ENCODE results near the gene IQGAP3.

Gene IQGAP3

GRCh38 chr1:156482276-156482675, 90.1 kb downstream of the IQGAP3 start:
- no peak for TF ChIP-seq EP300 (IDR thresholded peaks at IDR 0.05; ENCODE audit: borderline replicate concordance)
- no peak for TF ChIP-seq YY1 (IDR thresholded peaks at IDR 0.05; ENCODE audit: low read depth)
- no peak for TF ChIP-seq CEBPB (IDR thresholded peaks at IDR 0.05)
- TF ChIP-seq RAD21 (IDR thresholded peaks at IDR 0.05; ENCODE audit: low read depth) = no peak
- TF ChIP-seq, protein P1, sequence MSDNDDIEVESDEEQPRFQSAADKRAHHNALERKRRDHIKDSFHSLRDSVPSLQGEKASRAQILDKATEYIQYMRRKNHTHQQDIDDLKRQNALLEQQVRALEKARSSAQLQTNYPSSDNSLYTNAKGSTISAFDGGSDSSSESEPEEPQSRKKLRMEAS (IDR thresholded peaks at IDR 0.05) = no peak
- no peak for TF ChIP-seq TCF12 (IDR thresholded peaks at IDR 0.05; ENCODE audit: low read depth)
- TF ChIP-seq CREB1 (IDR thresholded peaks at IDR 0.05; ENCODE audit: low read depth) = no peak
- no peak for TF ChIP-seq TEAD4 (IDR thresholded peaks at IDR 0.05)
- no peak for TF ChIP-seq TAF1 (IDR thresholded peaks at IDR 0.05; ENCODE audit: low read depth)
- TF ChIP-seq, protein P2, sequence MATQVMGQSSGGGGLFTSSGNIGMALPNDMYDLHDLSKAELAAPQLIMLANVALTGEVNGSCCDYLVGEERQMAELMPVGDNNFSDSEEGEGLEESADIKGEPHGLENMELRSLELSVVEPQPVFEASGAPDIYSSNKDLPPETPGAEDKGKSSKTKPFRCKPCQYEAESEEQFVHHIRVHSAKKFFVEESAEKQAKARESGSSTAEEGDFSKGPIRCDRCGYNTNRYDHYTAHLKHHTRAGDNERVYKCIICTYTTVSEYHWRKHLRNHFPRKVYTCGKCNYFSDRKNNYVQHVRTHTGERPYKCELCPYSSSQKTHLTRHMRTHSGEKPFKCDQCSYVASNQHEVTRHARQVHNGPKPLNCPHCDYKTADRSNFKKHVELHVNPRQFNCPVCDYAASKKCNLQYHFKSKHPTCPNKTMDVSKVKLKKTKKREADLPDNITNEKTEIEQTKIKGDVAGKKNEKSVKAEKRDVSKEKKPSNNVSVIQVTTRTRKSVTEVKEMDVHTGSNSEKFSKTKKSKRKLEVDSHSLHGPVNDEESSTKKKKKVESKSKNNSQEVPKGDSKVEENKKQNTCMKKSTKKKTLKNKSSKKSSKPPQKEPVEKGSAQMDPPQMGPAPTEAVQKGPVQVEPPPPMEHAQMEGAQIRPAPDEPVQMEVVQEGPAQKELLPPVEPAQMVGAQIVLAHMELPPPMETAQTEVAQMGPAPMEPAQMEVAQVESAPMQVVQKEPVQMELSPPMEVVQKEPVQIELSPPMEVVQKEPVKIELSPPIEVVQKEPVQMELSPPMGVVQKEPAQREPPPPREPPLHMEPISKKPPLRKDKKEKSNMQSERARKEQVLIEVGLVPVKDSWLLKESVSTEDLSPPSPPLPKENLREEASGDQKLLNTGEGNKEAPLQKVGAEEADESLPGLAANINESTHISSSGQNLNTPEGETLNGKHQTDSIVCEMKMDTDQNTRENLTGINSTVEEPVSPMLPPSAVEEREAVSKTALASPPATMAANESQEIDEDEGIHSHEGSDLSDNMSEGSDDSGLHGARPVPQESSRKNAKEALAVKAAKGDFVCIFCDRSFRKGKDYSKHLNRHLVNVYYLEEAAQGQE (IDR thresholded peaks at IDR 0.05; ENCODE audit: low read depth) = no peak
- TF ChIP-seq EGR1 (IDR thresholded peaks at IDR 0.05) = no peak
- no peak for TF ChIP-seq USF1 (IDR thresholded peaks at IDR 0.05)
- no peak for TF ChIP-seq FOXM1 (IDR thresholded peaks at IDR 0.05; ENCODE audit: borderline replicate concordance, low read depth)
- TF ChIP-seq NFIC (IDR thresholded peaks at IDR 0.05) = no peak

- no peak for TF ChIP-seq EP300 (IDR thresholded peaks at IDR 0.05; ENCODE audit: borderline replicate concordance)
- TF ChIP-seq, protein P1 (IDR thresholded peaks at IDR 0.05) = no peak
- no peak for TF ChIP-seq TAF1 (IDR thresholded peaks at IDR 0.05; ENCODE audit: low read depth)
- TF ChIP-seq RAD21 (IDR thresholded peaks at IDR 0.05; ENCODE audit: low read depth) = no peak
- TF ChIP-seq TEAD4 (IDR thresholded peaks at IDR 0.05) = no peak
- no peak for TF ChIP-seq ZBTB7A (IDR thresholded peaks at IDR 0.05; ENCODE audit: low read depth)
- no peak for TF ChIP-seq TCF12 (IDR thresholded peaks at IDR 0.05; ENCODE audit: low read depth)
- no peak for TF ChIP-seq CEBPB (IDR thresholded peaks at IDR 0.05)
- TF ChIP-seq YY1 (IDR thresholded peaks at IDR 0.05; ENCODE audit: low read depth) = no peak
- no peak for TF ChIP-seq NFIC (IDR thresholded peaks at IDR 0.05)
- TF ChIP-seq EGR1 (IDR thresholded peaks at IDR 0.05) = no peak
- TF ChIP-seq FOXM1 (IDR thresholded peaks at IDR 0.05; ENCODE audit: borderline replicate concordance, low read depth) = no peak
Observed at GRCh38 chr1:156481527-156481926, 90.8 kb downstream of the IQGAP3 start.

DNA sequence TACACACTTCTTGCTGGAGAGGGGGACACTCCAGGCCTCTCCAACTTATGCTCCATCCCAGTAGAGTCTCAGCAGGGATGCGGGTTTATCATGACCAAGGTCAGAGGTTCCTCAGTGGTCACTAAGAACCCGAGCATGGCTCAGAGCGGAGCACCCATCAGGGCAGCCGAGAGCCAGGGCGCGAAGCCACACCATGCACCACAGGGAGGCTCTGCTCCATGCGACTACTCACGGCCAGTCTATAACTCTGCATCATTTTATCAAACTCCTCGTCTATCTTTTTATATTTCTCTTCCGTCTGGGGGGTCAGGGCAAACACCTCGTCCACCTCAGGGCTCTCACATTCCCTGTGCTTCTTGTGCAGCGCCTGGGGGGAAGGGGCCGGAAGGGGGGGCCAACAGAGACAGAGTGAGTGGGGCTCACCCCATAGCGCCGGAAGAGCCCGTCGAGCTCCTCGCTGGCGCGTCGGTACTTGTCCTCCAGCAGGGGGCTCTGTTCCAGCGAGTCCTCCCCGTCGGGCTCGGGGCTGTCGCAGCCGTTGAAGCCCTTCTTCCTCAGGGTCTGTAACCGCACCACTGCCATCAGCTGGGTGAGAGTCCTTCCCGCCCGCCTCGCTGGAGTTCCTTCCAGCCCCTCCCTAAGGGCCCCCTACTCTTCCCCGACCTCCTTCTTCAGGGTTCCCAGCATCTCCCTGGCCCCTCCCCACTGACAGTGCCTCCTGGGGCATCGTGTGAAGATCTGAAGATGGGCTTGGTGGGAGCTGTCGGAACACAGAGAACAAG, 91.8 kb downstream of the IQGAP3 start:
- TF ChIP-seq FOXM1 (IDR thresholded peaks at IDR 0.05; ENCODE audit: borderline replicate concordance, low read depth) = no peak

DNA sequence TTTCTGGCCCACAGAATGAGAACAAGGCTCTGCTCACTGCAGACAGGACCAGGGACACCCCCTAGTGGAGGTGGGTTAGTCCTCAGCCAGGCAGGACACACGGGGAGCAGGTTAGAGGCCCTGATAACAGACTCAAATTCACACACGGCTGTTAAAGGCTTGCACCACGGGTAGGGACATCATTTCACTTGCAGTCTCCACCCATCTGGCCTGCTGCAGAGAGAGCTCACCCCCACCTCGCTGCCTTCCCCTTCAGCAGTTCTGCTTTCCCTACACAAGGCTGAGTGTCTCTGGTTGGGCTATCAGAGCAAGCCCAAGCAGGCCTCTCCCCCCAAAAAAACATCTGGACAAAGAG, 92.4 kb downstream of the IQGAP3 start:
- TF ChIP-seq RAD21 (IDR thresholded peaks at IDR 0.05; ENCODE audit: low read depth) (no peak), YY1 (IDR thresholded peaks at IDR 0.05; ENCODE audit: low read depth) (no peak), ZBTB7A (IDR thresholded peaks at IDR 0.05; ENCODE audit: low read depth) (no peak), EP300 (IDR thresholded peaks at IDR 0.05; ENCODE audit: borderline replicate concordance) (no peak)

GRCh38 chr1:156479093-156480015, 93.0 kb downstream of the IQGAP3 start:
- TF ChIP-seq EP300 (IDR thresholded peaks at IDR 0.05; ENCODE audit: borderline replicate concordance) (no peak), USF1 (IDR thresholded peaks at IDR 0.05) (no peak), ZBTB7A (IDR thresholded peaks at IDR 0.05; ENCODE audit: low read depth) (no peak), TEAD4 (IDR thresholded peaks at IDR 0.05) (no peak)

GRCh38 chr1:156478250-156478627, 94.1 kb downstream of the IQGAP3 start:
- TF ChIP-seq RAD21 (IDR thresholded peaks at IDR 0.05; ENCODE audit: low read depth) (no peak), NFIC (IDR thresholded peaks at IDR 0.05) (no peak), YY1 (IDR thresholded peaks at IDR 0.05; ENCODE audit: low read depth) (no peak), TEAD4 (IDR thresholded peaks at IDR 0.05) (no peak), ZBTB7A (IDR thresholded peaks at IDR 0.05; ENCODE audit: low read depth) (no peak), CEBPB (IDR thresholded peaks at IDR 0.05) (no peak), TCF12 (IDR thresholded peaks at IDR 0.05; ENCODE audit: low read depth) (no peak), EP300 (IDR thresholded peaks at IDR 0.05; ENCODE audit: borderline replicate concordance) (no peak), CREB1 (IDR thresholded peaks at IDR 0.05; ENCODE audit: low read depth) (no peak), USF1 (IDR thresholded peaks at IDR 0.05) (no peak), EGR1 (IDR thresholded peaks at IDR 0.05) (no peak), FOXM1 (IDR thresholded peaks at IDR 0.05; ENCODE audit: borderline replicate concordance, low read depth) (no peak), TAF1 (IDR thresholded peaks at IDR 0.05; ENCODE audit: low read depth) (no peak)
- TF ChIP-seq, protein P1 (IDR thresholded peaks at IDR 0.05) = no peak
- TF ChIP-seq, protein P2 (IDR thresholded peaks at IDR 0.05; ENCODE audit: low read depth) = no peak

All from Ishikawa (cell line).